HUES48 (cell line): ENCODE measurements around the gene ZBTB7C.

ENCODE experiments used
- H3K27ac ChIP-seq: one replicate; pipeline ENCODE4 v1.7.0; 2013; ENCODE audit warnings: low read depth, low read length, inconsistent platforms
- H3K27me3 ChIP-seq: 2 replicates; pipeline ENCODE4 v1.6.1; 2013; ENCODE audit warnings: mild to moderate bottlenecking, low read length; ENCODE audit not compliant: control insufficient read depth, insufficient read depth
- H3K36me3 ChIP-seq: 2 replicates; pipeline ENCODE4 v1.6.1; 2013; ENCODE audit warnings: low read length; ENCODE audit not compliant: control insufficient read depth, insufficient read depth
- H3K4me1 ChIP-seq: 2 replicates; pipeline ENCODE4 v1.6.1; 2013; ENCODE audit warnings: mild to moderate bottlenecking, low read length; ENCODE audit not compliant: control insufficient read depth, insufficient read depth
- H3K4me3 ChIP-seq: 2 replicates; pipeline ENCODE4 v1.5.1; 2013; ENCODE audit warnings: mild to moderate bottlenecking, low read depth, low read length
- H3K9ac ChIP-seq: 2 replicates; pipeline ENCODE4 v1.6.1; 2013; ENCODE audit warnings: mild to moderate bottlenecking, low read depth, low read length, moderate library complexity
- H3K9me3 ChIP-seq: 2 replicates; pipeline ENCODE4 v1.6.1; 2013; ENCODE audit warnings: low read length; ENCODE audit not compliant: control insufficient read depth, insufficient read depth

ZBTB7C gene

DNA sequence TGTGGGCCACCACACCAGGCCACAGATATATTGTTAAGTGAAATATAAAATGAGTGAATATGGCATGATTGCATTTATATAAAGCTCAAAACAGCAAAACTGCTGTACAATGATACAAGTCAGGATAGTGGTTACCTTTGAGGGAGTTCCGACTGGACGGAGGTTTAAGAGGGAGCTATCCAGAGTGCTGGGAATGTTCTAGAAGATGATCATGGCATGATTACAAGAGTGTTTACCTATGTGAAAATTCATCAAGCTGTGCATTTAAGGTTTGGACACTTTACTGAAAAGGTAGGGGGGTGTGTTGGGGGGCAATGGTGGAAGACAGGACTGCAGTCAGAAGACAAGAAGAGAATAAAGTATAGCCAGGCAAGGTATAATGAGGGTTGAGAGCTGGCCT, 201.4 kb downstream of the ZBTB7C start:
- Histone ChIP-seq H3K4me1 (no peaks in the 10 kb centered on the region), H3K9ac (no peak overlapping the region), H3K27ac (no peak overlapping the region), H3K27me3 (no peaks in the 10 kb centered on the region), H3K4me3 (no peak overlapping the region), H3K9me3 (no peaks in the 10 kb centered on the region), H3K36me3 (no peaks in the 10 kb centered on the region)

- Histone ChIP-seq H3K9me3 (no peaks in the 10 kb centered on the region), H3K27ac (no peak overlapping the region), H3K27me3 (no peaks in the 10 kb centered on the region), H3K9ac (no peak overlapping the region), H3K4me3 (no peak overlapping the region), H3K36me3 (no peaks in the 10 kb centered on the region), H3K4me1 (no peaks in the 10 kb centered on the region)
These were observed 202.3 kb downstream of the ZBTB7C start for GRCh38 chr18:48206887-48207286.

- no peaks in the 10 kb centered on the region for H3K4me1 ChIP-seq
- no peak overlapping the region for H3K27ac ChIP-seq
- no peaks in the 10 kb centered on the region for H3K9me3 ChIP-seq
- H3K36me3 ChIP-seq: no peaks in the 10 kb centered on the region
- H3K9ac ChIP-seq: no peak overlapping the region
- H3K27me3 ChIP-seq: no peaks in the 10 kb centered on the region
- H3K4me3 ChIP-seq: no peak overlapping the region
These were observed 205.1 kb downstream of the ZBTB7C start for GRCh38 chr18:48203961-48204666.

DNA sequence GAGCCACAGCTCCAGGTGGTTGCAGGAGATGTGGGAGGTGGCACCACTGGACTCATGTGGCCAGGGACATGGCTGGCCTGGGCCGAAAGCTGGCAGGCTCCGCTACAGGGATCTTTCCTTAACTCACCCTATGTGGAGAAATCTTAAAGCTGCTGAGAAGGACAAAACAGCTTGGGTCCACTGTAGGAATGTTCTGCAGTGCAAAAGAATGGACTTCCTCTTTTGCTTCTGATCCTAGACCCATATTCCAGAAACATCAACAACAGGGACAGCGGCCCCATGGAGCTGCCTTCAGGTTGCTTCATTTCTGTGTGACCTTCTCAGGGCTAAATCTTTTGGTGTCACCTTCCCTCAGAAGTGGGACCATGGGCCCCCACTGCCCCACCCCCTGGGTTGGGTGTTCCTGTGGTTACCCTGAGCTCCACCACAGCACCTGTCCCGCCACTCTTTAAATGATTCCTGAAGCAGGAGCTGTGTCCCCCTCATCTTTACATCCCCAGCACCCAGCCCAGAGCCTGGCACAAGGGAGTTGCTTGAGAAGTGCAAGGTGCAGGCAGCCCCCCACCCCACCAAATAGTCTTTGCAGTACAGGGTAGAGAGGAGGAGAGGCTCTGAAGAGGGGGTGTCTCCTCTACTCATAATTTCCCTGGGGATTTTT, 205.8 kb downstream of the ZBTB7C start:
- H3K4me1 ChIP-seq: no peaks in the 10 kb centered on the region
- H3K9me3 ChIP-seq: no peaks in the 10 kb centered on the region
- H3K9ac ChIP-seq: no peak overlapping the region
- H3K4me3 ChIP-seq: no peak overlapping the region
- no peak overlapping the region for H3K27ac ChIP-seq
- H3K36me3 ChIP-seq: no peaks in the 10 kb centered on the region
- no peaks in the 10 kb centered on the region for H3K27me3 ChIP-seq

- Histone ChIP-seq H3K27me3 (no peaks in the 10 kb centered on the region), H3K9me3 (no peaks in the 10 kb centered on the region), H3K9ac (no peak overlapping the region), H3K36me3 (no peaks in the 10 kb centered on the region), H3K27ac (no peak overlapping the region), H3K4me1 (no peaks in the 10 kb centered on the region), H3K4me3 (no peak overlapping the region)
These were observed 206.6 kb downstream of the ZBTB7C start for GRCh38 chr18:48202350-48203260.

DNA sequence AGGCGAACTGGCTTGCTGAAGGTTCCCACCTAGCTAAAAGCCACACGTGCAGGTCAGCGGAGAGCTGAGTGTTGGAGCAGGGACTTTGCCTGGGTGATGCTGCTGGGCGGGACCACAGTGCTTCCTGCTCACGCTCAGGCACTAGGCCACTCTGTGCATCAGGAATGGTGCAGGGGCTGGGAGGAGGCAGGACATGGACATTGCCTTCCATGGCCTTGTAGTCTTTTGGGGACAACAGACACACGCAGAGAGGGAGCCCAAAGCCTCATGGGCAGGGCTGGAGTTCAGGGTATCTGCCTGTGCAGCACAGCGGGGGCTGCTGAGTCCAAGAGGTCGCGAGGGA, 207.2 kb downstream of the ZBTB7C start:
- Histone ChIP-seq H3K4me3 (no peak overlapping the region), H3K36me3 (no peaks in the 10 kb centered on the region), H3K4me1 (no peaks in the 10 kb centered on the region), H3K27me3 (no peaks in the 10 kb centered on the region), H3K27ac (no peak overlapping the region), H3K9me3 (no peaks in the 10 kb centered on the region), H3K9ac (no peak overlapping the region)

- H3K27ac ChIP-seq: no peak overlapping the region
- no peak overlapping the region for H3K4me3 ChIP-seq
- H3K9me3 ChIP-seq: no peaks in the 10 kb centered on the region
- H3K9ac ChIP-seq: no peak overlapping the region
- no peaks in the 10 kb centered on the region for H3K4me1 ChIP-seq
- H3K36me3 ChIP-seq: no peaks in the 10 kb centered on the region
- no peaks in the 10 kb centered on the region for H3K27me3 ChIP-seq
These were observed 207.7 kb downstream of the ZBTB7C start for GRCh38 chr18:48201337-48202005.

- no peak overlapping the region for H3K27ac ChIP-seq
- H3K9ac ChIP-seq: no peak overlapping the region
These were observed 208.4 kb downstream of the ZBTB7C start for GRCh38 chr18:48200631-48201336.

GRCh38 chr18:48199399-48199798, 209.8 kb downstream of the ZBTB7C start:
- no peak overlapping the region for H3K9ac ChIP-seq
- H3K27me3 ChIP-seq: no peaks in the 10 kb centered on the region
- H3K36me3 ChIP-seq: no peaks in the 10 kb centered on the region
- no peaks in the 10 kb centered on the region for H3K4me1 ChIP-seq
- H3K4me3 ChIP-seq: no peak overlapping the region
- H3K9me3 ChIP-seq: no peaks in the 10 kb centered on the region
- H3K27ac ChIP-seq: no peak overlapping the region

More at GRCh38 chr18:48200631-48201336, 208.4 kb downstream of the ZBTB7C start:
- no peak overlapping the region for H3K4me3 ChIP-seq
- no peaks in the 10 kb centered on the region for H3K4me1 ChIP-seq
- no peaks in the 10 kb centered on the region for H3K9me3 ChIP-seq
- H3K27me3 ChIP-seq: no peaks in the 10 kb centered on the region
- no peaks in the 10 kb centered on the region for H3K36me3 ChIP-seq

DNA sequence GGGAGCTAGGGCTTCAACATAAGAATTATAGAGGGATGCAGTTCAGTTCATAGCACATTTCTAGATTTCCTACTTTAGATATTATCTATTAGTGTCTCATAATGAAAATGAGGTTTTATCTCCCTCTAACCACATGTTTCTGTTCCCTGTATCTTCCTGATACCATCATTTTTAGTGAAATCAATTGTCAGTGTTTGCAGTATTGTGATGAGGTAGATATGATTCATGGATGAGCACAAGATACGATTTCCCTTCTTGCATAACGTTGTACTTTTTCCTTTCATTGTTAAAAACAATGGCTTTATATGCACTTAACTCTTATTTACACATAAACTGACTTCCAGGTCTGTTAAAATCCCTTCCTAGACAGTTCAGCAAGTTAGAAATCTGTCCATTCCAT, 211.4 kb downstream of the ZBTB7C start:
- no peak overlapping the region for H3K9ac ChIP-seq
- no peak overlapping the region for H3K4me3 ChIP-seq
- no peaks in the 10 kb centered on the region for H3K9me3 ChIP-seq
- no peaks in the 10 kb centered on the region for H3K27me3 ChIP-seq
- no peaks in the 10 kb centered on the region for H3K4me1 ChIP-seq
- H3K36me3 ChIP-seq: no peaks in the 10 kb centered on the region
- H3K27ac ChIP-seq: no peak overlapping the region
